ENCODE measurements around the gene MDM2. TPM values are rescaled to one million over a fixed set of nuclear protein-coding genes. Genes with fewer than 3 reads are reported as not detected.

MDM2 gene
- total and polyA plus RNA-seq, 2 of the 13 experiments (the other 11 are each of a cell fraction or from before 2014, with no cell fraction given), result 29.3 to 314 TPM

DNA sequence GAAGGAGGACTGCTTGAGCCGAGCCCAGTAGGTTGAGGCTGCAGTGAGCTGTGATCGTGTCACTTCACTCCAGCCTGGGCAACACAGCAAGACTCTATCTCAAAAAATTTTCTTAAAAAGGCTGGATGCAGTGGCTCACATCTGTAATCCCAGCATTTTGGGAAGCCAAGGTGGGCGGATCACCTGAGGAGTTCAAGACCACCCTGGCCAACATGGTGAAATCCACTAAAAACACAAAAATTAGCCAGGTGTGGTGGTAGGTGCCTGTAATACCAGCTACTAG, 17.1 kb upstream of the MDM2 start:
- Histone ChIP-seq H4K20me1 (ENCODE audit: insufficient read depth, low read length) (no peaks in the 10 kb centered on the region), H3K36me3 (replicated peaks in 1 of 2; ENCODE audit: control insufficient read depth in 1 of 2, insufficient read depth in 2 of 2, low read length in 2 of 2) (no peaks in the 10 kb centered on the region), H3K9me3 (ENCODE audit: low read length) (no peaks in the 10 kb centered on the region), H3K27ac (ENCODE audit: extremely low read length, insufficient read depth, low read length) (no peak overlapping the region), H3K27me3 (ENCODE audit: control insufficient read depth in 1 of 2, insufficient read depth in 2 of 2, low read length in 2 of 2) (no peaks in the 10 kb centered on the region), H3K4me1 (ENCODE audit: insufficient read depth, low read length) (peaks cover 68% of the 10 kb centered on the region), H3K79me2 (ENCODE audit: insufficient read depth, low read length) (peaks cover 5% of the 10 kb centered on the region), H3K9ac (ENCODE audit: insufficient read depth, low read depth, low read length) (no peak overlapping the region), H3K4me3 (replicated peaks in 1 of 3; ENCODE audit: insufficient read depth in 1 of 3, low read depth in 2 of 3, low read length in 3 of 3) (no peak overlapping the region), H2AFZ (ENCODE audit: low read length) (no peak overlapping the region), H3K4me2 (ENCODE audit: low read depth, low read length) (no peak overlapping the region)
- intact Hi-C loops (cut with micrococcal nuclease; ENCODE audit: unreplicated experiment) (no loop called here), in situ Hi-C loops (cut with HindIII; ENCODE audit: extremely low pct_ligation_motif_present, low pct_unique_long_range_greater_than_20kb) (no loop called here)
- BruUV-seq (replicated peaks), result no TSS peak
- TF ChIP-seq ZNF274 (CRISPR knock-in tag; IDR thresholded peaks at IDR 0.05) (no peak), MTF1 (CRISPR knock-in tag; IDR thresholded peaks at IDR 0.05) (no peak), ZNF121 (CRISPR knock-in tag; IDR thresholded peaks at IDR 0.05) (peak; percentile 84), ZFP82 (CRISPR knock-in tag; IDR thresholded peaks at IDR 0.05; ENCODE audit: borderline replicate concordance) (no peak), ZNF253 (CRISPR knock-in tag; IDR thresholded peaks at IDR 0.05; ENCODE audit: borderline replicate concordance) (no peak), SIX1 (CRISPR knock-in tag; IDR thresholded peaks at IDR 0.05; ENCODE audit: borderline replicate concordance) (no peak)
- TF ChIP-seq, protein P1, sequence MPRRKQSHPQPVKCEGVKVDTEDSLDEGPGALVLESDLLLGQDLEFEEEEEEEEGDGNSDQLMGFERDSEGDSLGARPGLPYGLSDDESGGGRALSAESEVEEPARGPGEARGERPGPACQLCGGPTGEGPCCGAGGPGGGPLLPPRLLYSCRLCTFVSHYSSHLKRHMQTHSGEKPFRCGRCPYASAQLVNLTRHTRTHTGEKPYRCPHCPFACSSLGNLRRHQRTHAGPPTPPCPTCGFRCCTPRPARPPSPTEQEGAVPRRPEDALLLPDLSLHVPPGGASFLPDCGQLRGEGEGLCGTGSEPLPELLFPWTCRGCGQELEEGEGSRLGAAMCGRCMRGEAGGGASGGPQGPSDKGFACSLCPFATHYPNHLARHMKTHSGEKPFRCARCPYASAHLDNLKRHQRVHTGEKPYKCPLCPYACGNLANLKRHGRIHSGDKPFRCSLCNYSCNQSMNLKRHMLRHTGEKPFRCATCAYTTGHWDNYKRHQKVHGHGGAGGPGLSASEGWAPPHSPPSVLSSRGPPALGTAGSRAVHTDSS (CRISPR knock-in tag; conservative IDR thresholded peaks at IDR 0.05), result no peak
- ATAC-seq (no peak), FAIRE-seq (no peak), DNase-seq (ENCODE audit: low spot score) (no peak)
- 67% methylated on average over 3 of the region's 3 CpGs for WGBS (ENCODE audit: low lambda C conversion rate)
- ChIA-PET POLR2A (interaction anchor here (9.2 kb wide), 1 partner anchor 17 kb away, joined by 184 read pairs; the partner anchor contains the start of gene MDM2), CTCF (ENCODE audit: low intra/inter-chr PET ratio, low total read pairs) (no interaction called here)

DNA sequence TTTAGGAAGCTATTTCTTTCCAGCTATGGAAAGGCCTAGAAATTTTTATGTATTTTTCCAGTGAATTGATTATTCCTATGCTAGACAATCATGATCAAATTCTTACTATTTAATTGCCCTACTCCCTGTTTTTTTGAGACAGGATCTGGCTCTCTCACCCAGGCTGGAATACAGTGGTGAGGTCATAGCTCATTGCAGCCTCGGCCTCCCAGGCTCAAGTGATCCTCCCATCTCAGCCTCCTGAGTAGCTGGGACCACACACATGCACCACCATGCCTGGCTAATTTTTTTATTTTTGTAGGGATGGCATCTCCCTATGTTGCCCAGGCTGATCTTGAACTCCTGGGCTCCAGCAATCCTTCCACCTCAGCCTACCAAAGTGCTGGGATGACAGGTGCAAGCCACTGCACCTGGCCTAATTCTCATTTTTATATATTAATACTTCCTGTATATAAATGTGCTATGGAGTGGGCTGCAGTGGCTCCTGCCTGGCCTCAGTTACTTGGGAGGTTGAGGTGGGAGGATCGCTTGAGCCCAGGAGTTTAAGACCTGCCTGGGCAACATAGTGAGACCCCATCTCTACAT, 16.0 kb upstream of the MDM2 start:
- Histone ChIP-seq H3K27me3 (ENCODE audit: control insufficient read depth in 1 of 2, insufficient read depth in 2 of 2, low read length in 2 of 2) (no peaks in the 10 kb centered on the region), H3K4me3 (replicated peaks in 1 of 3; ENCODE audit: insufficient read depth in 1 of 3, low read depth in 2 of 3, low read length in 3 of 3) (no peak overlapping the region), H3K4me2 (ENCODE audit: low read depth, low read length) (no peak overlapping the region), H3K9ac (ENCODE audit: insufficient read depth, low read depth, low read length) (no peak overlapping the region), H3K4me1 (ENCODE audit: insufficient read depth, low read length) (peaks cover 57% of the 10 kb centered on the region), H2AFZ (ENCODE audit: low read length) (no peak overlapping the region), H4K20me1 (ENCODE audit: insufficient read depth, low read length) (no peaks in the 10 kb centered on the region), H3K27ac (ENCODE audit: extremely low read length, insufficient read depth, low read length) (no peak overlapping the region), H3K79me2 (ENCODE audit: insufficient read depth, low read length) (peaks cover 5% of the 10 kb centered on the region), H3K9me3 (ENCODE audit: low read length) (no peaks in the 10 kb centered on the region), H3K36me3 (replicated peaks in 1 of 2; ENCODE audit: control insufficient read depth in 1 of 2, insufficient read depth in 2 of 2, low read length in 2 of 2) (no peaks in the 10 kb centered on the region)
- DNase-seq (ENCODE audit: low spot score) (no peak), ATAC-seq (no peak), FAIRE-seq (no peak)
- intact Hi-C loops (cut with micrococcal nuclease; ENCODE audit: unreplicated experiment) (no loop called here), in situ Hi-C loops (cut with HindIII; ENCODE audit: extremely low pct_ligation_motif_present, low pct_unique_long_range_greater_than_20kb) (no loop called here)
- TF ChIP-seq, protein P2, sequence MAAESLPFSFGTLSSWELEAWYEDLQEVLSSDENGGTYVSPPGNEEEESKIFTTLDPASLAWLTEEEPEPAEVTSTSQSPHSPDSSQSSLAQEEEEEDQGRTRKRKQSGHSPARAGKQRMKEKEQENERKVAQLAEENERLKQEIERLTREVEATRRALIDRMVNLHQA (CRISPR knock-in tag; IDR thresholded peaks at IDR 0.05), result no peak
- TF ChIP-seq, protein P3, sequence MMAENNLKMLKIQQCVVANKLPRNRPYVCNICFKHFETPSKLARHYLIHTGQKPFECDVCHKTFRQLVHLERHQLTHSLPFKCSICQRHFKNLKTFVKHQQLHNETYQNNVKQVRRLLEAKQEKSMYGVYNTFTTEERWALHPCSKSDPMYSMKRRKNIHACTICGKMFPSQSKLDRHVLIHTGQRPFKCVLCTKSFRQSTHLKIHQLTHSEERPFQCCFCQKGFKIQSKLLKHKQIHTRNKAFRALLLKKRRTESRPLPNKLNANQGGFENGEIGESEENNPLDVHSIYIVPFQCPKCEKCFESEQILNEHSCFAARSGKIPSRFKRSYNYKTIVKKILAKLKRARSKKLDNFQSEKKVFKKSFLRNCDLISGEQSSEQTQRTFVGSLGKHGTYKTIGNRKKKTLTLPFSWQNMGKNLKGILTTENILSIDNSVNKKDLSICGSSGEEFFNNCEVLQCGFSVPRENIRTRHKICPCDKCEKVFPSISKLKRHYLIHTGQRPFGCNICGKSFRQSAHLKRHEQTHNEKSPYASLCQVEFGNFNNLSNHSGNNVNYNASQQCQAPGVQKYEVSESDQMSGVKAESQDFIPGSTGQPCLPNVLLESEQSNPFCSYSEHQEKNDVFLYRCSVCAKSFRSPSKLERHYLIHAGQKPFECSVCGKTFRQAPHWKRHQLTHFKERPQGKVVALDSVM (CRISPR knock-in tag; IDR thresholded peaks at IDR 0.05), result peak; percentile 88
- 98% methylated on average over 2 of the region's 2 CpGs for WGBS (ENCODE audit: low lambda C conversion rate)
- ChIA-PET POLR2A (no interaction called here), CTCF (ENCODE audit: low intra/inter-chr PET ratio, low total read pairs) (no interaction called here)
- no TSS peak for BruUV-seq (replicated peaks)

Measured in HepG2 (cell line).